Mammary epithelial cell (primary cell): Measurements from ENCODE around the gene APOA4.

Experiments
- CTCF ChIP-seq, 2 donors: IDR thresholded peaks in 1 of 2; conservative IDR thresholded peaks in 1 of 2; 2 replicates each; pipeline ENCODE4 v1.5.1; 2011 to 2012; ENCODE audit warnings: inconsistent platforms in 2 of 2, low read length in 2 of 2, mild to moderate bottlenecking in 2 of 2, control low read depth in 1 of 2, low read depth in 1 of 2; ENCODE audit not compliant: insufficient read depth in 1 of 2; ENCODE audit errors: extremely low read depth in 1 of 2
- EZH2 ChIP-seq: IDR thresholded peaks from 2 replicates; pipeline ENCODE4 v1.6.1; 2012; ENCODE audit warnings: low read length, inconsistent platforms, borderline replicate concordance

DNA sequence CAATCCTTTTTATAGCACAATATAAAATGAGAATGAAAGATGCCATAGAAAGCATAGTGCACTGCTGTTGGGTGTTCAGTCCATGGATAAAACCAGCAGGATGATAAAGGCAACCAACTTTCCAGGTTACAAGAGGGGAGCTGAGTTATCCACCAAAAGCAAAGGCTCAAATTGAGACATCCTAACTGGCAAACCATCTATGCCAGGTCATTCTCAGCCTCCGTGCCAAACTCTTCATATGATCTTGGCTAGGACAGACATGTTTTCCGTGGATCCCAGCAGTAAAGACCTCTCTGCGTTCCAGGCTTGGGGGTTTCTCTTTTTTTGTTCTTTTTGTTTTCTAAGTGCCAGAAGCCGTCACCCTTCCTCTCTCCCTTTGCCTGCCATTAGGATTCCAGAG, 21.6 kb upstream of the APOA4 start:
- TF ChIP-seq CTCF (conservative IDR thresholded peaks at IDR 0.05 in 1 of 2, IDR thresholded peaks at IDR 0.05 in 1 of 2; ENCODE audit: extremely low read depth in 1 of 2, insufficient read depth in 1 of 2, low read depth in 1 of 2, low read length in 2 of 2) (no peak), EZH2 (no peak)
